Adrenal gland (tissue), 12 donors: ENCODE measurements around the gene TMEM200A. TPM values are rescaled to one million over a fixed set of nuclear protein-coding genes. Genes with fewer than 3 reads are reported as not detected.
A peak's percentile ranks its signal among the peaks of the same experiment; 100 is the strongest.

ENCODE experiments used
- DNase-seq, 7 donors: peaks; one replicate each; pipeline ENCODE4 v3.0.0-alpha.2; 2019 to 2020
- H3K27ac ChIP-seq, 5 donors: fragments of 200-600 bp; sonication (generic) in 4 of 5; 1 replicate in 3 of 5; 2 replicates in 2 of 5; pipeline versions ENCODE4 v1.5.1 to v1.8.0; 2016 to 2020; ENCODE audit warnings: mild to moderate bottlenecking in 1 of 5
- H3K27me3 ChIP-seq: fragments of 200-600 bp; 2 replicates; pipeline ENCODE4 v1.8.0; 2021
- H3K36me3 ChIP-seq, 2 donors: fragments of 200-600 bp; replicated peaks in 1 of 2; 1 replicate in 1 of 2; 2 replicates in 1 of 2; pipeline versions ENCODE4 v1.5.1 to v1.8.0; 2018 to 2022
- H3K4me1 ChIP-seq, 2 donors: fragments of 200-600 bp; replicated peaks in 1 of 2; 1 replicate in 1 of 2; 2 replicates in 1 of 2; pipeline versions ENCODE4 v1.5.1 to v1.8.0; 2018 to 2021
- H3K4me3 ChIP-seq, 4 donors: fragments of 200-600 bp; sonication (generic) in 3 of 4; one replicate each; pipeline ENCODE4 v1.5.1; 2016 to 2018
- H3K9me3 ChIP-seq, 3 donors: fragments of 200-600 bp; sonication (generic) in 1 of 3; replicated peaks in 1 of 3; 1 replicate in 2 of 3; 2 replicates in 1 of 3; pipeline versions ENCODE4 v1.5.1 to v1.8.0; 2016 to 2021
- CTCF ChIP-seq, 6 experiments: fragments of 450-650 bp in 4 of 6; fragments of 200-600 bp in 2 of 6; sonication (generic) in 1 of 6; IDR thresholded peaks; 1 replicate in 5 of 6; 2 replicates in 1 of 6; pipeline versions ENCODE4 v1.5.1 to v1.8.0; 2016 to 2021; ENCODE audit warnings: antibody characterized with exemption in 6 of 6, mild to moderate bottlenecking in 2 of 6, moderate library complexity in 1 of 6
- POLR2A ChIP-seq, 2 donors: fragments of 450-650 bp; IDR thresholded peaks; one replicate each; pipeline ENCODE4 v1.6.1; 2017; ENCODE audit warnings: antibody characterized with exemption in 2 of 2, mild to moderate bottlenecking in 2 of 2, moderate library complexity in 1 of 2
- WGBS, 4 donors: extraction: QIAGEN DNeasy Blood & Tissue Kit in 2 of 4; methylation state at CpG; one replicate each; pipeline versions ENCODE4 v1.1.5 to v1.1.7; 2013 to 2017; 5-methylcytosine and 5-hydroxymethylcytosine counted together
- intact Hi-C, 2 donors: fragments of 100-400 bp; cut with DNase I; formaldehyde crosslinking; loops; one replicate each; pipeline versions ENCODE4 v1.14.1 to v1.15.0; 2022 to 2023
- polyA plus RNA-seq, 3 donors: library from polyadenylated mRNA; stranded (reverse); fragments of 200-250 nt in 2 of 3; fragments of 350-450 nt in 1 of 3; fragmentation: Illumina TruSeq in 1 of 3; extraction: RNeasy Lipid Tissue Mini Kit (QIAGEN cat#74804) in 1 of 3; gene quantifications; one replicate each; pipeline ENCODE4 v1.2.3, GENCODE V29; 2013 to 2014
- total RNA-seq, 9 donors: library from RNA; depleted of rRNA in 4 of 9; stranded (reverse); fragments of >200 nt in 4 of 9; fragments of 120-200 nt in 1 of 9; fragmentation: NEBNext Ultra II Directional in 1 of 9; extraction: Animal tissue kit (Norgen Biotek cat#: 25700) in 1 of 9; gene quantifications; one replicate each; pipeline versions ENCODE4 v1.1.0 to v1.2.4, GENCODE V29; 2013 to 2023
- donor health status: healthy with polysubstance abuse.
- donor health status: Bipolar disorder and iron deficiency.
- donor health status: DM: yes; HTN: yes; CAD: no.
- donor health status: DM: no; HTN: no; CAD: no.
- donor health status: DM: no; HTN: no; CAD: no.
- donor health status: DM: yes; HTN: yes; CAD: no.

The TMEM200A gene
- total and polyA plus RNA-seq, 12 donors, result 1.9 to 87.7 (median 30.2) TPM

GRCh38 chr6:130395164-130395563 is 29.3 kb downstream of the TMEM200A start:
- H3K9me3 ChIP-seq, result no peaks in the 10 kb centered on the region
- H3K27me3 ChIP-seq, result no peaks in the 10 kb centered on the region
- no peak for DNase-seq
- no peak overlapping the region for H3K27ac ChIP-seq
- WGBS, 4 donors, result 94 to 95% (median 95%) methylated on average over 5 of the region's 5 CpGs
- no peaks in the 10 kb centered on the region for H3K36me3 ChIP-seq
- peaks cover 0 to 11% of the 10 kb centered on the region in 2 donors for H3K4me1 ChIP-seq
- TF ChIP-seq POLR2A (IDR thresholded peaks at IDR 0.05) (no peak), CTCF (IDR thresholded peaks at IDR 0.05) (no peak)
- no peak overlapping the region for H3K4me3 ChIP-seq
- intact Hi-C loops, result no loop called here

GRCh38 chr6:130396722-130397121 is 30.9 kb downstream of the TMEM200A start:
- WGBS, 4 donors, result 5 to 13% (median 7%) methylated on average over 2 of the region's 2 CpGs
- Histone ChIP-seq H3K4me3 (peak overlapping the region in 2 of 4 donors; percentile 11 to 24), H3K9me3 (no peaks in the 10 kb centered on the region), H3K27me3 (no peaks in the 10 kb centered on the region), H3K36me3 (no peaks in the 10 kb centered on the region), H3K27ac (peak overlapping the region in 1 of 5 donors; percentile 10), H3K4me1 (peaks cover 0 to 11% of the 10 kb centered on the region in 2 donors)
- intact Hi-C loops, result no loop called here
- peak in 3 of 7 donors; percentile 22 to 26 (median 22) for DNase-seq
- TF ChIP-seq CTCF (IDR thresholded peaks at IDR 0.05) (no peak), POLR2A (IDR thresholded peaks at IDR 0.05) (no peak)

GRCh38 chr6:130405549-130405948 is 39.7 kb downstream of the TMEM200A start:
- intact Hi-C loops, result no loop called here
- H3K4me3 ChIP-seq, result no peak overlapping the region

GRCh38 chr6:130407032-130407431 is 41.2 kb downstream of the TMEM200A start:
- H3K36me3 ChIP-seq, result no peaks in the 10 kb centered on the region
- no peak for TF ChIP-seq CTCF (IDR thresholded peaks at IDR 0.05)
- TF ChIP-seq POLR2A (IDR thresholded peaks at IDR 0.05), result no peak
- 74 to 78% (median 76%) methylated on average over 3 of the region's 3 CpGs for WGBS, 4 donors
- no peak overlapping the region for H3K27ac ChIP-seq
- no peak for DNase-seq
- H3K9me3 ChIP-seq, result no peaks in the 10 kb centered on the region
- H3K4me3 ChIP-seq, result no peak overlapping the region
- intact Hi-C loops, result no loop called here
- H3K27me3 ChIP-seq, result no peaks in the 10 kb centered on the region
- peaks cover 0 to 17% of the 10 kb centered on the region in 2 donors for H3K4me1 ChIP-seq

More at GRCh38 chr6:130405549-130405948, 39.7 kb downstream of the TMEM200A start:
- TF ChIP-seq CTCF (IDR thresholded peaks at IDR 0.05) (no peak), POLR2A (IDR thresholded peaks at IDR 0.05) (no peak)
- DNase-seq, result no peak
- no peaks in the 10 kb centered on the region for H3K9me3 ChIP-seq
- H3K4me1 ChIP-seq, result peaks cover 0 to 17% of the 10 kb centered on the region in 2 donors
- no peaks in the 10 kb centered on the region for H3K27me3 ChIP-seq
- H3K36me3 ChIP-seq, result no peaks in the 10 kb centered on the region
- H3K27ac ChIP-seq, result no peak overlapping the region
- 76 to 92% (median 87%) methylated on average over 2 of the region's 2 CpGs for WGBS, 4 donors
